Neural cell (in vitro differentiated cells): ENCODE results near the gene BRIP1.

Source experiments
- EP300 ChIP-seq: fragments of 450-650 bp; conservative IDR thresholded peaks from 2 replicates; pipeline ENCODE4 v1.6.1; 2014; ENCODE audit warnings: antibody characterized with exemption, mild to moderate bottlenecking, moderate library complexity; ENCODE audit not compliant: poor library complexity, severe bottlenecking
- MXI1 ChIP-seq: fragments of 450-650 bp; conservative IDR thresholded peaks from 2 replicates; pipeline ENCODE4 v1.6.1; 2014; ENCODE audit warnings: antibody characterized with exemption, mild to moderate bottlenecking; ENCODE audit not compliant: poor library complexity, severe bottlenecking
- POLR2AphosphoS5 ChIP-seq: IDR thresholded peaks from 2 replicates; pipeline ENCODE4 v1.6.1; 2012
- TAF1 ChIP-seq: IDR thresholded peaks from 2 replicates; pipeline ENCODE4 v1.6.1; 2012; ENCODE audit warnings: low read depth
- TF ChIP-seq, protein P1 (sequence below): IDR thresholded peaks from 2 replicates; pipeline ENCODE4 v1.6.1; 2012; ENCODE audit warnings: borderline replicate concordance
- TF ChIP-seq, protein P2 (sequence below): fragments of 450-650 bp; IDR thresholded peaks from 2 replicates; pipeline ENCODE4 v1.5.1; 2014; ENCODE audit warnings: antibody characterized with exemption, mild to moderate bottlenecking, moderate library complexity; ENCODE audit not compliant: poor library complexity, severe bottlenecking

DNA sequence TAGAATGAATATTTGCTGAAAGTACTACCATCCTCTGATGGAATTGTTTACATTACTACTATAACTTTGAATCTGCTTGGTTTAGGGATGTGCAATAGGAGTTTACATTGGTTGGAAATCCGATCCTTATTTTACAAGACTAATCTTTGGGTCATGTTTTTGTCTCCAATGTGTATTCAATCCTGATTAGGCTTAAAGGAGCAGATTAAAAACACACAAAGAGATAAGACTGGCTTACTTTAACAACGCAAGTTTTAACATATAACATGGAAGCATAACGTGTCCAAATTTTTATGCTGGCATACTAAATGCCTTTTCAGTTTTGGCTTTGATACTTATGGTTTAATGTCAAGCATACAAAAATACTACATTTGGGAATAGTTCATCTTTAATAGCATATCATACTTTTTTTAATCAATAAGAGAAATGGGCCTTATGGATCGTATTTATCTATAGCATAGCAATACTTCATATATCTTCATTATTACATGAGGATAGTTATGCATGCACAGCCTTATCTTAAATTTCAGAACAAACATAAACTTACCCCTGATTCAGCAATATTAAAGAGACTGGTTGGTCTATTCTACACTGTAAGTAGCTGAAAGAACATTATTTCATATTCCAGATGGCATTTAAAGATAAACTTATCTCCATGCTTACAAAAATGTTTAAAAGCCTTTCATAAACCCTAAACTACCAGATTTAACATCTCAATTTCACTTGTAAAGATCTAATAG lies 202.4 kb downstream of the BRIP1 start:
- TF ChIP-seq, protein P1, sequence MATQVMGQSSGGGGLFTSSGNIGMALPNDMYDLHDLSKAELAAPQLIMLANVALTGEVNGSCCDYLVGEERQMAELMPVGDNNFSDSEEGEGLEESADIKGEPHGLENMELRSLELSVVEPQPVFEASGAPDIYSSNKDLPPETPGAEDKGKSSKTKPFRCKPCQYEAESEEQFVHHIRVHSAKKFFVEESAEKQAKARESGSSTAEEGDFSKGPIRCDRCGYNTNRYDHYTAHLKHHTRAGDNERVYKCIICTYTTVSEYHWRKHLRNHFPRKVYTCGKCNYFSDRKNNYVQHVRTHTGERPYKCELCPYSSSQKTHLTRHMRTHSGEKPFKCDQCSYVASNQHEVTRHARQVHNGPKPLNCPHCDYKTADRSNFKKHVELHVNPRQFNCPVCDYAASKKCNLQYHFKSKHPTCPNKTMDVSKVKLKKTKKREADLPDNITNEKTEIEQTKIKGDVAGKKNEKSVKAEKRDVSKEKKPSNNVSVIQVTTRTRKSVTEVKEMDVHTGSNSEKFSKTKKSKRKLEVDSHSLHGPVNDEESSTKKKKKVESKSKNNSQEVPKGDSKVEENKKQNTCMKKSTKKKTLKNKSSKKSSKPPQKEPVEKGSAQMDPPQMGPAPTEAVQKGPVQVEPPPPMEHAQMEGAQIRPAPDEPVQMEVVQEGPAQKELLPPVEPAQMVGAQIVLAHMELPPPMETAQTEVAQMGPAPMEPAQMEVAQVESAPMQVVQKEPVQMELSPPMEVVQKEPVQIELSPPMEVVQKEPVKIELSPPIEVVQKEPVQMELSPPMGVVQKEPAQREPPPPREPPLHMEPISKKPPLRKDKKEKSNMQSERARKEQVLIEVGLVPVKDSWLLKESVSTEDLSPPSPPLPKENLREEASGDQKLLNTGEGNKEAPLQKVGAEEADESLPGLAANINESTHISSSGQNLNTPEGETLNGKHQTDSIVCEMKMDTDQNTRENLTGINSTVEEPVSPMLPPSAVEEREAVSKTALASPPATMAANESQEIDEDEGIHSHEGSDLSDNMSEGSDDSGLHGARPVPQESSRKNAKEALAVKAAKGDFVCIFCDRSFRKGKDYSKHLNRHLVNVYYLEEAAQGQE: no peak
- TF ChIP-seq MXI1 (no peak), POLR2AphosphoS5 (no peak), TAF1 (no peak), EP300 (no peak)
- TF ChIP-seq, protein P2, sequence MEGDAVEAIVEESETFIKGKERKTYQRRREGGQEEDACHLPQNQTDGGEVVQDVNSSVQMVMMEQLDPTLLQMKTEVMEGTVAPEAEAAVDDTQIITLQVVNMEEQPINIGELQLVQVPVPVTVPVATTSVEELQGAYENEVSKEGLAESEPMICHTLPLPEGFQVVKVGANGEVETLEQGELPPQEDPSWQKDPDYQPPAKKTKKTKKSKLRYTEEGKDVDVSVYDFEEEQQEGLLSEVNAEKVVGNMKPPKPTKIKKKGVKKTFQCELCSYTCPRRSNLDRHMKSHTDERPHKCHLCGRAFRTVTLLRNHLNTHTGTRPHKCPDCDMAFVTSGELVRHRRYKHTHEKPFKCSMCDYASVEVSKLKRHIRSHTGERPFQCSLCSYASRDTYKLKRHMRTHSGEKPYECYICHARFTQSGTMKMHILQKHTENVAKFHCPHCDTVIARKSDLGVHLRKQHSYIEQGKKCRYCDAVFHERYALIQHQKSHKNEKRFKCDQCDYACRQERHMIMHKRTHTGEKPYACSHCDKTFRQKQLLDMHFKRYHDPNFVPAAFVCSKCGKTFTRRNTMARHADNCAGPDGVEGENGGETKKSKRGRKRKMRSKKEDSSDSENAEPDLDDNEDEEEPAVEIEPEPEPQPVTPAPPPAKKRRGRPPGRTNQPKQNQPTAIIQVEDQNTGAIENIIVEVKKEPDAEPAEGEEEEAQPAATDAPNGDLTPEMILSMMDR: no peak
